Sigmoid colon (tissue), 4 donors: ENCODE measurements around the gene C2orf80.

ENCODE experiments used
- POLR2A ChIP-seq, 2 donors: fragments of 450-650 bp; IDR thresholded peaks; one replicate each; pipeline ENCODE4 v1.6.1; 2016; ENCODE audit warnings: antibody characterized with exemption in 2 of 2, mild to moderate bottlenecking in 2 of 2, moderate library complexity in 2 of 2
- POLR2AphosphoS5 ChIP-seq, 4 donors: sonication (generic); formaldehyde crosslinking; IDR thresholded peaks; one replicate each; pipeline ENCODE4 v1.6.1; 2017; ENCODE audit warnings: antibody characterized with exemption in 4 of 4
- TF ChIP-seq, protein P1 (sequence below), 4 experiments: fragments of 450-650 bp in 3 of 4; fragments of 200-600 bp in 1 of 4; IDR thresholded peaks; one replicate each; pipeline ENCODE4 v1.5.1; 2016 to 2019; ENCODE audit warnings: antibody characterized with exemption in 4 of 4, mild to moderate bottlenecking in 3 of 4, moderate library complexity in 2 of 4

DNA sequence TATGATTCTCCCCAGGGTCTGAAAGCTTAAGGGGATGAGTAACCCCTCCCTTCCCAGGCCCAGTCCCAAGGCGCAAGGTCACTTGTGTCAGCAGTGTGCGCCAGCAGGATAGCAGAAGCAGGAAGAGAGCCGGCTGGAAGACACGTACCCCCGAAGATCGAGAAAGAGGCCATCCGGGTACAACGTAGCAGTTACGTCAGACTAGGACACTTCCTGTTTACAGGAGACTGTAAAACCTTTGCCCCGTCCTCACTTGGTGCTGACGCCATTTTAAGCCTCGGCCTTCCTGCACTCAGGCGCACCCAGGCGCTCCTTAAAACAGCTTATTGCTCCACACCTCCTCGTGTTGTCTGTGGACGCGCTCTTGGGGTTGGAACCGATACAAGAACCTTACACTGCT lies 50.4 kb downstream of the C2orf80 start:
- TF ChIP-seq, protein P1, sequence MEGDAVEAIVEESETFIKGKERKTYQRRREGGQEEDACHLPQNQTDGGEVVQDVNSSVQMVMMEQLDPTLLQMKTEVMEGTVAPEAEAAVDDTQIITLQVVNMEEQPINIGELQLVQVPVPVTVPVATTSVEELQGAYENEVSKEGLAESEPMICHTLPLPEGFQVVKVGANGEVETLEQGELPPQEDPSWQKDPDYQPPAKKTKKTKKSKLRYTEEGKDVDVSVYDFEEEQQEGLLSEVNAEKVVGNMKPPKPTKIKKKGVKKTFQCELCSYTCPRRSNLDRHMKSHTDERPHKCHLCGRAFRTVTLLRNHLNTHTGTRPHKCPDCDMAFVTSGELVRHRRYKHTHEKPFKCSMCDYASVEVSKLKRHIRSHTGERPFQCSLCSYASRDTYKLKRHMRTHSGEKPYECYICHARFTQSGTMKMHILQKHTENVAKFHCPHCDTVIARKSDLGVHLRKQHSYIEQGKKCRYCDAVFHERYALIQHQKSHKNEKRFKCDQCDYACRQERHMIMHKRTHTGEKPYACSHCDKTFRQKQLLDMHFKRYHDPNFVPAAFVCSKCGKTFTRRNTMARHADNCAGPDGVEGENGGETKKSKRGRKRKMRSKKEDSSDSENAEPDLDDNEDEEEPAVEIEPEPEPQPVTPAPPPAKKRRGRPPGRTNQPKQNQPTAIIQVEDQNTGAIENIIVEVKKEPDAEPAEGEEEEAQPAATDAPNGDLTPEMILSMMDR (IDR thresholded peaks at IDR 0.05): no peak
- no peak for TF ChIP-seq POLR2AphosphoS5 (IDR thresholded peaks at IDR 0.05)
- no peak for TF ChIP-seq POLR2A (IDR thresholded peaks at IDR 0.05)
